OCI-LY3 (cell line): Measurements from ENCODE around the gene USP6.
"Not testable (repeated sequence)": the region's sequence is repeated elsewhere in the genome, so short reads cannot be mapped to it uniquely, and the experiment has no call there.

Experiments used
- H2AFZ ChIP-seq: fragments of 200-600, 300-600 bp; shearing (Covaris generic); 2 replicates; pipeline ENCODE4 v1.6.0; 2014; ENCODE audit warnings: antibody characterized with exemption, low read depth, low read length
- H3K27ac ChIP-seq: fragments of 200-600, 300-600 bp; sonication (generic); 2 replicates; pipeline ENCODE4 v1.5.1; 2014; ENCODE audit warnings: mild to moderate bottlenecking, low read length, moderate library complexity, mixed read lengths
- H3K27me3 ChIP-seq: fragments of 200-600, 300-600 bp; sonication (generic); 2 replicates; pipeline ENCODE4 v1.6.1; 2014; ENCODE audit warnings: low read depth, low read length, mixed read lengths
- H3K36me3 ChIP-seq: fragments of 200-600, 300-600 bp; sonication (generic); replicated peaks from 2 replicates; pipeline ENCODE3; 2014; ENCODE audit warnings: low read depth, low read length, mixed read lengths
- H3K4me1 ChIP-seq: fragments of 300-600, 200-600 bp; sonication (generic); 2 replicates; pipeline ENCODE4 v1.6.1; 2014; ENCODE audit warnings: low read length, mixed read lengths
- H3K4me2 ChIP-seq: fragments of 200-600, 300-600 bp; sonication (generic); 2 replicates; pipeline ENCODE4 v1.6.1; 2014; ENCODE audit warnings: low read length, mixed read lengths
- H3K4me3 ChIP-seq: fragments of 300-600, 200-600 bp; sonication (generic); 2 replicates; pipeline ENCODE4 v1.5.1; 2014; ENCODE audit warnings: antibody characterized with exemption, mild to moderate bottlenecking, low read length, moderate library complexity
- H3K79me2 ChIP-seq: fragments of 300-600, 200-600 bp; shearing (Covaris generic); 2 replicates; pipeline ENCODE4 v1.6.1; 2014; ENCODE audit warnings: mild to moderate bottlenecking, low read length, mixed read lengths
- H3K9ac ChIP-seq: fragments of 300-600, 200-600 bp; shearing (Covaris generic); 2 replicates; pipeline ENCODE4 v1.6.0; 2014; ENCODE audit warnings: mild to moderate bottlenecking, low read length, moderate library complexity
- H3K9me3 ChIP-seq: fragments of 200-600, 300-600 bp; shearing (Covaris generic); 2 replicates; pipeline ENCODE4 v1.6.1; 2014; ENCODE audit warnings: low read length, mixed read lengths; ENCODE audit not compliant: insufficient read depth
- H4K20me1 ChIP-seq: fragments of 200-600, 300-600 bp; sonication (generic); 2 replicates; pipeline ENCODE4 v1.6.1; 2016; ENCODE audit warnings: low read length, mixed read lengths; ENCODE audit not compliant: insufficient read depth
- EZH2phosphoT487 ChIP-seq: fragments of 200-600 bp; shearing (Covaris generic); IDR thresholded peaks from 2 replicates; pipeline ENCODE4 v1.6.1; 2018; ENCODE audit warnings: antibody characterized with exemption, mixed run types, low read depth
- TF ChIP-seq, protein P1 (sequence below): fragments of 200-600, 300-600 bp; sonication (generic); IDR thresholded peaks from 2 replicates; pipeline ENCODE4 v1.5.1; 2014; ENCODE audit warnings: antibody characterized with exemption, low read length, low read depth

The USP6 gene

GRCh38 chr17:5115673-5116651 is at the start of gene USP6:
TSS of gene USP6 (plus strand) at chr17:5116032. CDS start at chr17:5130368, 14,336 bp downstream.
- no peak within 1 kb of the TSS for H3K4me3 ChIP-seq
- H3K27ac ChIP-seq = no peak within 1 kb of the TSS
- H3K36me3 ChIP-seq = peaks cover 5% of the 10 kb centered on the region
- H2AFZ ChIP-seq = no peak within 1 kb of the TSS
- H3K79me2 ChIP-seq = no peaks in the 10 kb centered on the region
- H3K27me3 ChIP-seq = no peaks in the 10 kb centered on the region
- no peak within 1 kb of the TSS for H3K4me2 ChIP-seq
- H3K4me1 ChIP-seq = 0 out of 2 replicates have a peak, but pooled peaks cover 2% of the 10 kb centered on the region
- no peaks in the 10 kb centered on the region for H3K9me3 ChIP-seq
- TF ChIP-seq, protein P1, sequence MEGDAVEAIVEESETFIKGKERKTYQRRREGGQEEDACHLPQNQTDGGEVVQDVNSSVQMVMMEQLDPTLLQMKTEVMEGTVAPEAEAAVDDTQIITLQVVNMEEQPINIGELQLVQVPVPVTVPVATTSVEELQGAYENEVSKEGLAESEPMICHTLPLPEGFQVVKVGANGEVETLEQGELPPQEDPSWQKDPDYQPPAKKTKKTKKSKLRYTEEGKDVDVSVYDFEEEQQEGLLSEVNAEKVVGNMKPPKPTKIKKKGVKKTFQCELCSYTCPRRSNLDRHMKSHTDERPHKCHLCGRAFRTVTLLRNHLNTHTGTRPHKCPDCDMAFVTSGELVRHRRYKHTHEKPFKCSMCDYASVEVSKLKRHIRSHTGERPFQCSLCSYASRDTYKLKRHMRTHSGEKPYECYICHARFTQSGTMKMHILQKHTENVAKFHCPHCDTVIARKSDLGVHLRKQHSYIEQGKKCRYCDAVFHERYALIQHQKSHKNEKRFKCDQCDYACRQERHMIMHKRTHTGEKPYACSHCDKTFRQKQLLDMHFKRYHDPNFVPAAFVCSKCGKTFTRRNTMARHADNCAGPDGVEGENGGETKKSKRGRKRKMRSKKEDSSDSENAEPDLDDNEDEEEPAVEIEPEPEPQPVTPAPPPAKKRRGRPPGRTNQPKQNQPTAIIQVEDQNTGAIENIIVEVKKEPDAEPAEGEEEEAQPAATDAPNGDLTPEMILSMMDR = no peak
- no peak for TF ChIP-seq EZH2phosphoT487
- no peaks in the 10 kb centered on the region for H4K20me1 ChIP-seq
- no peak within 1 kb of the TSS for H3K9ac ChIP-seq

- H4K20me1 ChIP-seq = no peaks in the 10 kb centered on the region
- no peaks in the 10 kb centered on the region for H3K79me2 ChIP-seq
- H3K27me3 ChIP-seq = no peaks in the 10 kb centered on the region
- TF ChIP-seq, protein P1 = no peak
- no peak for TF ChIP-seq EZH2phosphoT487
- H3K9me3 ChIP-seq = no peaks in the 10 kb centered on the region
- no peak overlapping the region for H3K4me2 ChIP-seq
- no peak overlapping the region for H2AFZ ChIP-seq
- no peaks in the 10 kb centered on the region for H3K36me3 ChIP-seq
- H3K27ac ChIP-seq = no peak overlapping the region
- H3K4me1 ChIP-seq = no peaks in the 10 kb centered on the region
- no peak overlapping the region for H3K9ac ChIP-seq
- H3K4me3 ChIP-seq = no peak overlapping the region
Observed at GRCh38 chr17:5068236-5068635, 47.6 kb upstream of the USP6 start.

DNA sequence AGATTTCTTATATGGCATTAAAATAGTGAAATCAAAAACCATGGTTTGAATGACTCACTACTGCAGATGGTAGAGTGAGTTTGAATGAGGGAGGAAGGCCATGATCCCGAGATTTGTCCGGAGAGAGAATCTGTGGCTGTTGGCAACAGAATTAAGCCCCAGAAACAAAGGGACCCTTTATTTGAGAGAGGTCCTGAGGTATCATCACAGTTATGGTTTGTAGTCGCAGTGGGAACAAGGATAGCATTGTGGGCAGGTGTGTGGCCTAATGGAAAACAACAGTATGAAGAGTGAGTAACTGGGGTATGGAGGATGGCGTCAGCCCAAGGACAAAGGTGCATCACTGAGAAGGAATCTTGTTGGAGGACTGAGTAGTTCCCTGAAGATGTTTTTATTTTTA is 46.1 kb upstream of the USP6 start:
- Histone ChIP-seq H4K20me1 (no peaks in the 10 kb centered on the region), H3K4me2 (no peak overlapping the region), H3K79me2 (no peaks in the 10 kb centered on the region), H3K4me1 (no peaks in the 10 kb centered on the region), H2AFZ (no peak overlapping the region), H3K9me3 (no peaks in the 10 kb centered on the region), H3K36me3 (no peaks in the 10 kb centered on the region), H3K4me3 (no peak overlapping the region), H3K27me3 (no peaks in the 10 kb centered on the region), H3K27ac (no peak overlapping the region), H3K9ac (no peak overlapping the region)
- no peak for TF ChIP-seq EZH2phosphoT487
- TF ChIP-seq, protein P1 = no peak

- not testable (repeated sequence) for H3K4me3 ChIP-seq, H3K9me3 ChIP-seq, H3K27me3 ChIP-seq, H3K36me3 ChIP-seq, H4K20me1 ChIP-seq, H3K4me1 ChIP-seq, H3K79me2 ChIP-seq, H3K27ac ChIP-seq, H3K9ac ChIP-seq, H3K4me2 ChIP-seq, H2AFZ ChIP-seq
Observed at GRCh38 chr17:5075472-5075871, 40.4 kb upstream of the USP6 start.

DNA sequence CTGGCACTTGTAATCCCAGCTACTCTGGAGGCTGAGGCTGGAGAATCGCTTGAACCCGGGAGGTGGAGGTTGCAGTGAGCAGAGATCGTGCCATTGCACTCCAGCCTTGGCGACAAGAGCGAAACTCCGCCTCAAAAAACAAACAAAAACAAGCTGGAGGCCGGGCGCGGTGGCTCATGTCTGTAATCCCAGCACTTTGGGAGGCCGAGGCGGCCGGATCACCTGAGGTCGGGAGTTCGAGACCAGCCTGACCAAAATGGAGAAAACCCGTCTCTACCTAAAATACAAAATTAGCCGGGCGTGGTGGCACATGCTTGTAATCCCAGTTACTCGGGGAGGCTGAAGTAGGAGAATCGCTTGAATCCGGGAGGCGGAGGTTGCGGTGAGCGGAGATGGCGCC is 38.6 kb upstream of the USP6 start:
- not testable (repeated sequence) for H3K79me2 ChIP-seq, H3K4me3 ChIP-seq, H2AFZ ChIP-seq, H4K20me1 ChIP-seq, H3K27me3 ChIP-seq, H3K4me2 ChIP-seq, H3K9me3 ChIP-seq, H3K27ac ChIP-seq, H3K36me3 ChIP-seq, H3K9ac ChIP-seq, H3K4me1 ChIP-seq
